GM19372 (cell line): ENCODE measurements around the gene SCN5A.

Source experiments
- ATAC-seq: cut with Tn5 transposase; IDR thresholded peaks from one replicate; pipeline ENCODE4 v1.9.1; 2021; ENCODE audit warnings: mild to moderate bottlenecking, low read depth, moderate library complexity; ENCODE audit not compliant: unreplicated experiment

SCN5A gene

GRCh38 chr3:38563886-38564270 lies 85.6 kb downstream of the SCN5A start:
- no peak for ATAC-seq

- no peak for ATAC-seq
Observed at GRCh38 chr3:38563070-38563885, 86.2 kb downstream of the SCN5A start.

- no peak for ATAC-seq
Observed at GRCh38 chr3:38562467-38562925, 87.0 kb downstream of the SCN5A start.

- no peak for ATAC-seq
Observed at GRCh38 chr3:38561746-38562466, 87.6 kb downstream of the SCN5A start.

GRCh38 chr3:38560996-38561717 lies 88.3 kb downstream of the SCN5A start:
- ATAC-seq = no peak

- no peak for ATAC-seq
Observed at GRCh38 chr3:38560284-38560683, 89.2 kb downstream of the SCN5A start.

GRCh38 chr3:38558864-38559263 lies 90.6 kb downstream of the SCN5A start:
- ATAC-seq = no peak

GRCh38 chr3:38556640-38557358 lies 92.7 kb downstream of the SCN5A start:
- no peak for ATAC-seq

- no peak for ATAC-seq
Observed at GRCh38 chr3:38555926-38556325, 93.6 kb downstream of the SCN5A start.

- no peak for ATAC-seq
Observed at GRCh38 chr3:38555149-38555840, 94.2 kb downstream of the SCN5A start.

GRCh38 chr3:38554127-38554827 lies 95.2 kb downstream of the SCN5A start:
- ATAC-seq = no peak

GRCh38 chr3:38553071-38553470 lies 96.4 kb downstream of the SCN5A start:
- ATAC-seq = no peak

GRCh38 chr3:38552364-38552763 lies 97.1 kb downstream of the SCN5A start:
- no peak for ATAC-seq

- ATAC-seq = no peak
Observed at GRCh38 chr3:38551026-38551832, 98.3 kb downstream of the SCN5A start.

GRCh38 chr3:38549957-38550840 lies 99.3 kb downstream of the SCN5A start:
- no peak for ATAC-seq

- ATAC-seq = no peak
Observed at GRCh38 chr3:38549486-38549885, 100.0 kb downstream of the SCN5A start.

- no peak for ATAC-seq
Observed at GRCh38 chr3:38549082-38549481, 100.4 kb downstream of the SCN5A start.
